IPS-20b (cell line): ENCODE data around the gene SYT11.
A peak's percentile ranks its signal among the peaks of the same experiment; 100 is the strongest.

Experiments used
- H3K27ac ChIP-seq: one replicate; pipeline ENCODE4 v1.5.1; 2013; ENCODE audit warnings: low read length
- H3K27me3 ChIP-seq: 2 replicates; pipeline ENCODE4 v1.6.1; 2013; ENCODE audit warnings: mild to moderate bottlenecking, low read length, inconsistent platforms; ENCODE audit not compliant: insufficient read depth
- H3K36me3 ChIP-seq: 2 replicates; pipeline ENCODE4 v1.6.1; 2013; ENCODE audit warnings: low read depth, mild to moderate bottlenecking, inconsistent platforms, low read length, moderate library complexity; ENCODE audit not compliant: insufficient read depth
- H3K4me1 ChIP-seq: 2 replicates; pipeline ENCODE4 v1.6.1; 2013; ENCODE audit warnings: mild to moderate bottlenecking, control low read depth, inconsistent platforms, low read length, moderate library complexity; ENCODE audit not compliant: insufficient read depth
- H3K4me3 ChIP-seq: 2 replicates; pipeline ENCODE4 v1.5.1; 2013; ENCODE audit warnings: mild to moderate bottlenecking, low read length, inconsistent platforms
- H3K9ac ChIP-seq: 2 replicates; pipeline ENCODE4 v1.6.1; 2013; ENCODE audit warnings: low read depth, mild to moderate bottlenecking, inconsistent platforms, low read length, moderate library complexity
- H3K9me3 ChIP-seq: 2 replicates; pipeline ENCODE4 v1.6.1; 2013; ENCODE audit warnings: mild to moderate bottlenecking, low read depth, low read length, inconsistent platforms; ENCODE audit not compliant: insufficient read depth

The SYT11 gene

GRCh38 chr1:155844860-155845421 is 14.4 kb upstream of the SYT11 start:
- no peak overlapping the region for H3K9ac ChIP-seq
- H3K27ac ChIP-seq = no peak overlapping the region
- peaks cover 65% of the 10 kb centered on the region for H3K36me3 ChIP-seq
- no peaks in the 10 kb centered on the region for H3K27me3 ChIP-seq
- H3K9me3 ChIP-seq = no peaks in the 10 kb centered on the region
- no peaks in the 10 kb centered on the region for H3K4me1 ChIP-seq
- no peak overlapping the region for H3K4me3 ChIP-seq

- no peaks in the 10 kb centered on the region for H3K9me3 ChIP-seq
- H3K27ac ChIP-seq = no peak overlapping the region
- H3K9ac ChIP-seq = no peak overlapping the region
- no peaks in the 10 kb centered on the region for H3K4me1 ChIP-seq
- H3K4me3 ChIP-seq = no peak overlapping the region
- peaks cover 83% of the 10 kb centered on the region for H3K36me3 ChIP-seq
- no peaks in the 10 kb centered on the region for H3K27me3 ChIP-seq
Measured at GRCh38 chr1:155847823-155848529, 11.4 kb upstream of the SYT11 start.

GRCh38 chr1:155850345-155850744 is 9.0 kb upstream of the SYT11 start:
- H3K4me3 ChIP-seq = no peak overlapping the region
- no peaks in the 10 kb centered on the region for H3K9me3 ChIP-seq
- no peaks in the 10 kb centered on the region for H3K4me1 ChIP-seq
- no peak overlapping the region for H3K9ac ChIP-seq
- H3K27ac ChIP-seq = no peak overlapping the region
- no peaks in the 10 kb centered on the region for H3K27me3 ChIP-seq
- peaks cover 82% of the 10 kb centered on the region for H3K36me3 ChIP-seq

DNA sequence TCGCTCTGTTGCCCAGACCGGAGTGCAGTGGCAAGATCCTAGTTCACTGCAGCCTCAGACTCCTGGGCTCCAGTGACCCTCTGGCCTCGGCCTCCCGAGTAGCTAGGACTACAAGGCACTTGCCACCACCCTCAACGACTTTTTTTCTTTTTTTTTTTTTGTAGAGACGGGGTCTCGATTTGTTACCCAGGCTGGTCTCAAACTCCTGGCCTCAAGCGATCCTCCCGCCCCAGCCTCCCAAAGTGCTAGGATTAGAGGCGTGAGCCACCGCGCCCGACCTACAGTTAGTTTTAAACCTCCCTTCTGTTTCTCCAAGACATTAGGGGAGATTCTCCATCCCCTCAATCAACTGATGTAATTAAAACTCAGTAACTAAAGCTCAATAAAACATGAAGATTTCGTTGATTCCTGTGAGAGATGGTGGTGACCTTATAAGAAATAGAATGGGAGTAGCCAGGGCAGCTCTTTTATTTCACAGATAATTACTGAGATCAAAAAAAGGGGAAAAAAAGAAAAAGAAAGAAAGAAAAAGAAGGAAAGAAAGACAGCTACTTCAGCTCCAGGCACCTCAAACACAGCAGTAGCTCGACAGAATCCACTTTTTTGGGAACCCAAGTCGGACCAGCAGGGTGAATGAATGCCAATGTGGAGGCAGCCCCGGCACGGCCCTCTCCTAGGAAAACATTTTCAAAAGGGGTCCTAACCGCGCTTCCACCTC is 3.0 kb upstream of the SYT11 start:
- Histone ChIP-seq H3K27ac (no peak overlapping the region), H3K4me3 (peak overlapping the region; percentile 93), H3K27me3 (no peaks in the 10 kb centered on the region), H3K9ac (peak overlapping the region; percentile 92), H3K9me3 (no peaks in the 10 kb centered on the region), H3K4me1 (peaks cover 5% of the 10 kb centered on the region; the same call in 1 of the 2 replicates), H3K36me3 (peaks cover 37% of the 10 kb centered on the region)

- H3K9me3 ChIP-seq = no peaks in the 10 kb centered on the region
- H3K27ac ChIP-seq = no peak within 1 kb of the TSS
- peak within 1 kb of the TSS; percentile 93 for H3K4me3 ChIP-seq
- H3K36me3 ChIP-seq = peaks cover 28% of the 10 kb centered on the region
- peak within 1 kb of the TSS; percentile 92 for H3K9ac ChIP-seq
- H3K4me1 ChIP-seq = peaks cover 5% of the 10 kb centered on the region; the same call in 1 of the 2 replicates
- no peaks in the 10 kb centered on the region for H3K27me3 ChIP-seq
Measured at GRCh38 chr1:155856975-155857930, 2.1 kb upstream of the SYT11 start, which contains the start of gene GON4L. Gene GON4L, minus strand, starts transcription at chr1:155857214. Its CDS starts 3,434 bp downstream, at chr1:155853780.

DNA sequence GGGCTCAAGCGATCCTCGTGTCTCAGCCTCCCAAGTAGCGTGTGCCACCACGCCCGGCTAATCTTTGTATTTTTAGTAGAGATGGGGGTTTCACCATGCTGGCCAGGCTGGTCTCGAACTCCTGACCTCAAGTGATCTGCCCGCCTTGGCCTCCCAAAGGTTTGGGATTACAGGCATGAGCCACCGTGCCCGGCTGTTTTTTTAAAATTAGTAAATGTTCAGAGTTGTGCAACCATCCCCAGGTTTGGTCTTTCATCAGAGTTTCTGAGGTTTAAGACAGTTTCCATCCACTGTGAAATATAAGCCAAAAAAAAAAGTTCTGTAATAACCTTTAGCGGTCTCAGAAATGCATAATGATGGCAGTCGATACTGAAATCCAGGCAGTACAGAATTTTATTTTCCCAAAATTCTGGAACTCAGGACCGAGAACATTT is 550 bp upstream of the SYT11 start:
- peak overlapping the region; percentile 55; the same call in 1 of the 2 replicates for H3K9ac ChIP-seq

DNA sequence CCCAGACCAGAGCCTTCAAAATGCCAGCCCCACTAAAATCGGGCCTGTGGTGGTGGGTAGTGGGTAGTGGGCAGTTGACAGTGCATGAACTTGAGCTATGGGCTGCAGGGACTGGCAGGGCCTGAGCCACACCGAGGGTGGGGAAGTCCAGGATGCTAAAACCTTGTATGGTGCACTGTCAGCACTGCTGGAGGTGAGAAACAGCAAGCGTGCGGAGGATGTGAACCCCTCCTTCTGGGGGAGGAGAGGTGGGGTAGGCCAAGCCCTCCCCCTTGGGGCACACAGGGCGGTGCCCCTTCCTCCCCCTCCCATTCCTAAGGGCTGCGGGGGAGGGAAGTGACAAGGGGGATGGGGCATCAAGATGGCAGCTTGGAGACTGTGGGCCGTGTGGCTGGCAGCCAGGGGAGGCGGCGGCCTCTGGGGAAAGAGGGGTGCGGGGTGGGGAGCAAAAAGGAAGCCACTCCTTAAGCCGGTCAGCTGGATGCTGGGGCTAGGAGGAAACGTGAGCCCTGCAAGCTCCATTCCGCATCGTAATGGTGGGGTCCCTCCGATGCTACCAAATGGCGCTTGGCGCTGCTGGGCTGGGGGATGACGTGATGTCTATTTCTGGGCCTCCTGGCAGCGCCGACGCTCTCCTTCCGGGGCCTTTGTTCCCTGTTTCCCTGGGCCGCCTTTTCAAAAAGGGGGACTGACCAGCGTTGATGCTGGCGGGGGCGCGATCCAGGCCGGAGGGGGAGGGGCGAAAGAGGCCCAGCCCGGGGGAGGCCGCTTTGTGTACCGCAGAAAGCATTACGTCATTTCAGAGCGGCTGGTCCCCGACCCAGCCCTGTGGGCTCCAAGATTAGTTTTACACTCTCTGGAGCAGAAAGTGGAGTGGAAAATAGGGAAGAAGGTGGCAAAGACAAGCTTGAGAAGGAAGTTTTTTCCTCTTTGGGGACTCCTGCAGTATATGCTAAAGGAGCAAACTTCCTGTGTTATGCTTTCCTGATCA is 809 bp downstream of the SYT11 start:
- peak overlapping the region; percentile 73; the same call in 1 of the 2 replicates for H3K4me3 ChIP-seq
- H3K4me1 ChIP-seq = peaks cover 5% of the 10 kb centered on the region; the same call in 1 of the 2 replicates
- peak overlapping the region; percentile 93; the same call in 1 of the 2 replicates for H3K9ac ChIP-seq
- H3K27ac ChIP-seq = peak overlapping the region; percentile 69
- H3K27me3 ChIP-seq = no peaks in the 10 kb centered on the region
- no peaks in the 10 kb centered on the region for H3K9me3 ChIP-seq
- no peaks in the 10 kb centered on the region for H3K36me3 ChIP-seq

More for the DNA sequence above, 550 bp upstream of the SYT11 start:
- no peak overlapping the region for H3K27ac ChIP-seq
- peaks cover 5% of the 10 kb centered on the region; the same call in 1 of the 2 replicates for H3K4me1 ChIP-seq
- H3K27me3 ChIP-seq = no peaks in the 10 kb centered on the region
- peak overlapping the region; percentile 59 for H3K4me3 ChIP-seq
- H3K36me3 ChIP-seq = peaks cover 13% of the 10 kb centered on the region
- H3K9me3 ChIP-seq = no peaks in the 10 kb centered on the region

- peak overlapping the region; percentile 93; the same call in 1 of the 2 replicates for H3K9ac ChIP-seq
- H3K4me1 ChIP-seq = peaks cover 5% of the 10 kb centered on the region; the same call in 1 of the 2 replicates
- H3K36me3 ChIP-seq = no peaks in the 10 kb centered on the region
- H3K27ac ChIP-seq = peak overlapping the region; percentile 69
- H3K27me3 ChIP-seq = no peaks in the 10 kb centered on the region
- H3K4me3 ChIP-seq = peak overlapping the region; percentile 73; the same call in 1 of the 2 replicates
- no peaks in the 10 kb centered on the region for H3K9me3 ChIP-seq
Measured at GRCh38 chr1:155860970-155861510, 1.7 kb downstream of the SYT11 start.

- Histone ChIP-seq H3K9ac (no peak overlapping the region), H3K9me3 (no peaks in the 10 kb centered on the region), H3K27ac (no peak overlapping the region), H3K36me3 (no peaks in the 10 kb centered on the region), H3K4me3 (no peak overlapping the region), H3K4me1 (peaks cover 5% of the 10 kb centered on the region; the same call in 1 of the 2 replicates), H3K27me3 (no peaks in the 10 kb centered on the region)
Measured at GRCh38 chr1:155861896-155862295, 2.5 kb downstream of the SYT11 start.

DNA sequence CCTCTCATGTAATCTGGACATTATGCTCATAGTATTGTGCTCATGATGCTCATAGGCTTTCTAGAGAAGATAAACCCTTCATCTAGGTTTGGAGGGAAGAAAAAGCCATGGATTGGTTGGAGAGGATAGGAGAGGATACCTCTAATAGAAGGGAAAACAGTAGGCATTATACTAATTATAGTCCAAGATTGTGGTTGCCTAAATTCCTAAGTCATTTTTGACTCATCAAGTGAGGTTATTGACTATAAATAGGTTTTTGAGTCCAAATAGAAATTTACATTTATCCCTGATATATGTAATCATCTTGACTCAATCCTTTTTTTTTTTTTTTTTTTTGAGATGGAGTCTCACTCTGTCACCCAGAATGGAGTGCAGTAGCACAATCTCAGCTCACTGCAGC is 5.0 kb downstream of the SYT11 start:
- peaks cover 5% of the 10 kb centered on the region; the same call in 1 of the 2 replicates for H3K4me1 ChIP-seq
- no peaks in the 10 kb centered on the region for H3K36me3 ChIP-seq
- H3K9ac ChIP-seq = no peak overlapping the region
- H3K4me3 ChIP-seq = no peak overlapping the region
- H3K27me3 ChIP-seq = no peaks in the 10 kb centered on the region
- H3K9me3 ChIP-seq = no peaks in the 10 kb centered on the region
- no peak overlapping the region for H3K27ac ChIP-seq
